Stimulated activated CD4-positive, alpha-beta T cell treated with anti-CD3 and anti-CD28 coated beads, TNF-alpha, amount 100 ng/mL, for 1 hour (primary cell): ENCODE results near the gene FAM236C.
"Not testable (repeated sequence)": the region's sequence is repeated elsewhere in the genome, so short reads cannot be mapped to it uniquely, and the experiment has no call there.

Source experiments
- DNase-seq, 3 donors: peaks; one replicate each; pipeline ENCODE4 v3.0.0-alpha.2; 2020; ENCODE audit warnings: low read depth in 3 of 3, low spot score in 1 of 3

Gene FAM236C

DNA sequence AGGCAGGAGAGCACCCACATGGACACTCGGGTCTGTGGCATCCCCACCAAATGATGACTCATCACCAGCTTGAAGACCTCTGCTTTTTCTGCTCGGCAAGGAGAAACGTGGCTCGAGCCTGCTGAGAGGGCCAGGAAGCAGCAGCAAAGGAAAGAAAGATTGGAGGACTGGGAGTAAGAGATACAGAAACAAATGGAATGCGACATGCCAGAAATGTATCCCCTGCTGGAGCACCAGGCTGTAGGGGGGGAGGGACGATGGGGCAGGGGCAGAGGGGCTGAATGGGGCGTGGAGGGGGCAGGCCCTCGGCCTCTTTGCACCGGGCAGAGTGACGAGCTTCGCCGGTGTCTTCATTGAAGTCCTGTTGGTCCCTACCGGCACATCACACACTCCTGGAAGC lies at the start of gene FAM236C:
Gene FAM236C (plus strand): TSS at position 301 of the 400 bp plus-strand sequence. CDS start 100 bp downstream, outside the sequence.
- not testable (repeated sequence) for DNase-seq

GRCh38 chrX:72882898-72883297 lies 29.5 kb upstream of the FAM236C start:
- not testable (repeated sequence) for DNase-seq

DNA sequence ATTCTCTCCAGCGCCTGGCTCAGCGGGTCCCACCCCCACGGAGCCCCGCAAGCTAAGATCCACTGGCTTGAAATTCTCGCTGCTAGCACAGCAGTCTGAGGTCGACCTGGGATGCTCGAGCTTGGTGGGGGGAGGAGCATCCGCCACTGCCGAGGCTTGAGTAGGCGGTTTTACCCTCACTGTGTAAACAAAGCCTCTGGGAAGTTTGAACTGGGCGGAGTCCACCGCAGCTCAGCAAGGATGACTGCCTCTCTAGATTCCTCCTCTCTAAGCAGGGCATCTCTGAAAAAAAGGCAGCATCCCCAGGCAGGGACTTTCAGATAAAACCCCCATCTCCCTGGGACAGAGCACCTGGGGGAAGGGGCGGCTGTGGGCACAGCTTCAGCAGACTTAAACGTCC lies 22.7 kb upstream of the FAM236C start:
- DNase-seq, result not testable (repeated sequence)

DNA sequence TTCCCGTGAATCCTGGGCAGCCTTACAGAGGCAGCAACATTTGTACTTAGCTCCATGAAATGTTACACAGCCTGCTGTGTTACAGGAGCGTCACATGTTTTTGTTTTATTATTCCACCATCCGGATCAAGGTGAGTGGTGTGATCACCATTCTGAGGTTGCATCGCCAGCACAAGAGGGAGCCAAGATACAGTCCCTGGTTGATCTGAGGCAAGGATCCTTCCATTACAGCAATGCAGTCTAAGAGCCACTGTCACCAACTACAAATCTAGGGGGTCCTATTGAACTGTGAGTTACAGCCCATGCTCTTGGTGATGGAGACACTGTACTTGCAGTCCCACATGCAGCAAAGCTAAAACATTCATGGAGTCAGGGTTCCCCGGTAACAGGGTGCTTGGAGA lies 3.7 kb downstream of the FAM236C start:
- not testable (repeated sequence) for DNase-seq

GRCh38 chrX:72932283-72932682 lies 19.9 kb downstream of the FAM236C start:
- not testable (repeated sequence) for DNase-seq

DNA sequence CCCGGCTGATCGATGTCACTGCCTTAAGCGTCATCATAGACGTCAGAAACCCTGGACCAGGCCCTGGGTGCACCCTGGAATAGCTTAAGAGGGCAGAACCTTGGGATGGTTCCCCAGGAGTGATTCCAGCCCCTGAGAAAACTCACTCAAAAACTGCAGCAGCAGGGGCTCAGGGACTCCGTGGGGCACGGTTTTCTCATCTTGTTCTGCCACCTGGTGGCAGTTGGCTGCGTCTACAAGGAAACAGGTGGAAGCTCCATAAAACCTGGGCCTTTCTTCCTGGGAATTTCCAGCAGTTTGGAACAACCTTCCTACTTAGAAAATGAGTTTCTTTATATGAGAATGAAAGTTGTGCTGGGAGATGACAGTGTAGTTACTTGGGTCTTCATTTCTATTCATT lies 24.0 kb downstream of the FAM236C start:
- DNase-seq, result not testable (repeated sequence)

- not testable (repeated sequence) for DNase-seq
These were observed 24.6 kb downstream of the FAM236C start for GRCh38 chrX:72936882-72937455.

DNA sequence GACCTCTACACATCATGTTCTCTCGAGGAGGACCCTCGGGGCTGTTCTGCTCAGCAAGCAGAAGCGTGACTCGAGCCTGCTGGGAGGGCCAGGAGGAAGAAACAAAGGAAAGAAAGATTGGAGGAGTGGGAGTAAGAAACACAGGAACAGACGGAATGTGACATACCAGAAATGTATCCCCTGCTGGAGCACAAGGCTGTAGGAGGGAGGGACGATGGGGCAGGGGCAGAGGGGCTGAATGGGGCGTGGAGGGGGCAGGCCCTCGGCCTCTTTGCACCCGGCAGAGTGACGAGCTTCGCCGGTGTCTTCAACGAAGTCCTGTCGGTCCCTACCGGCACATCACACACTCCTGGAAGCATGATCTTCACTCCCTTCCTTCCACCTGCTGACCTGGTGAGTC lies 25.5 kb downstream of the FAM236C start, which contains the start of gene FAM236A:
Gene FAM236A (plus strand): TSS at position 301 of the 400 bp plus-strand sequence. CDS start 57 bp downstream, at position 358.
- DNase-seq, result not testable (repeated sequence)

- DNase-seq, result not testable (repeated sequence)
These were observed 29.9 kb downstream of the FAM236C start for GRCh38 chrX:72942272-72942671.

DNA sequence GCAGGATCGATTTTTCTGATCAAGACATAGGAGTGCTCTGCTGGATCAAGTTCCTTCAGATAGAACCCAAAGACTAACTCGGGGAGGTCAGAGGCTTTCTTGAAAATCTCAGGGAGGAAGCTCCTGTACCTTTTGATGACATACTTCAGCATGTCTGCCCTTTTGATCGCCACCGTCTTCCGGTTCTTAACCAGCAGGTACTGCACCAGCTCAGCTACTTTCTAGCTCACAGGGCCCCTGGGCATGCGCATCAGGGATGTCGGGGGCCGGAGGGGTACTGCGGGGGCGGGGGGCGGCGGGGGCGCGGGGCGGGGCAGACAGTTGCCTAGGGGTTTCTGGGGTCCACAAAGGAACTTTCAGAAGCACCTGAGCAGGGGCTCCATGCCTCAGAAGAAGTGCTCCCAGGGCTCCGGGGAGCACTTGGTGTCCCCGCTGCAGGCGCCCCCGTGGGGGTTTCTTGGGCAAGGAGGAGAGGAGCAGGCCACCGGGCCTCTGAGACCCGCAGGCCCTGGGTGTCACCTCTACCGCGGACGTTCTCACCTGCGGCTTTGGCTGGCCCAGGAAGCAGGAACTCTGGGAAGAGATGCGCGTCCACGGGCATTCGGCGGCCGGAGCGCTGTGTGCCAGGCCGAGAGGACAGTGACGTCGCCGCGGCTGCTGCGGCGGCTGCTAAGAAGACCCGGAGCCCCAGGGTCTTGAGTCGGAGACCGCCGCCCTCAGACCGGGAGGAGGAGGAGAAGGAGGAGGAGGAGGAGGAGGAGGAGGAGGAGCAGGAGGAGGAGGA lies 30.8 kb downstream of the FAM236C start:
- DNase-seq, result not testable (repeated sequence)

DNA sequence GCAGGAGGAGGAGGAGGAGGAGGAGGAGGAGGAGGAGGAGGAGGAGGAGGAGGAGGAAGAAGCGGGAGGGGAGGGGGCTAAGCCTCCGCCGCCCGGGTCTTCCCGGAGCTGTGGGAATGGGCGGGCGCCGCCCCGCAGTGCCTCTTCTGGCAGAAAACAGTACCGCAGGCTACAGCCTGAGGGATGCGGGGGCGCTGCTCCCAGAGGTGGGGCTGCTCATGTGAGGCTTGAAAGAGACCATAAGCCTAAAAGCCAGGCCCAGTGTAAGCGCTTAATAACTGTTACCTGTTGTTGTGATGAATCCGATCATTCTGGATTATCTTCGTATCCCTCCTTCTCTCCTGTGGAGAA lies 31.4 kb downstream of the FAM236C start, which contains the start of gene DMRTC1:
Gene DMRTC1 (minus strand): TSS at position 19 of the 351 bp plus-strand sequence. CDS start 68,143 bp downstream, outside the sequence.
- not testable (repeated sequence) for DNase-seq

DNA sequence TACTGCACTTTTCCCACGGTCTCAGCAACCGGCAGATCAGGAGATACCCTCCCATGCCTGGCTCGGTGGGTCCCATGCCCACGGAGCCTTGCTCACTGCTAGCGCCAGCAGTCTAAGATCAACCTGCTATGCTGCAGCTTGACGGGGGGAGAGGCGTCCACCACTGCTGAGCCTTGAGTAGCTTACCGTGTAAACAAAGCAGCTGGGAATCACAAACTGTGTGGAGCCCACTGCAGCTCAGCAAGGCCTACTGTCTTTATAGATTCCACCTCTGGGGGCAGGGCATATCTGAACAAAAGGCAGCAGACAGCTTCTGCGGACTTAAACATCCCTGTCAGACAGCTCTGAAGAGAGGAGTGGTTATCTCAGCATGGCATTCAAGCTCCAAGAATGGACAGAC lies 47.6 kb downstream of the FAM236C start:
- DNase-seq, result not testable (repeated sequence)
